HAP-1 (cell line): Measurements from ENCODE around the gene LCE6A.
A peak's percentile ranks its signal among the peaks of the same experiment; 100 is the strongest.

Experiments used
- DNase-seq, 2 experiments: peaks; one replicate each; pipeline ENCODE4 v3.0.0-alpha.2; 2016 to 2020; ENCODE audit warnings: low spot score in 2 of 2
- H3K27me3 ChIP-seq: fragments of 250-450 bp; sonication (Bioruptor Pico); 2 replicates; pipeline ENCODE4 v1.5.1; 2020; ENCODE audit warnings: low read depth, mild to moderate bottlenecking, moderate library complexity
- H3K36me3 ChIP-seq: fragments of 250-450 bp; sonication (Bioruptor Pico); replicated peaks from 2 replicates; pipeline ENCODE4 v1.5.1; 2020; ENCODE audit warnings: mild to moderate bottlenecking
- H3K4me1 ChIP-seq: fragments of 250-450 bp; sonication (Bioruptor Pico); 2 replicates; pipeline ENCODE4 v1.5.1; 2020; ENCODE audit warnings: mild to moderate bottlenecking
- H3K4me3 ChIP-seq: fragments of 250-450 bp; sonication (Bioruptor Pico); 2 replicates; pipeline ENCODE4 v1.5.1; 2020; ENCODE audit warnings: mild to moderate bottlenecking, moderate library complexity
- H3K9me3 ChIP-seq: fragments of 250-450 bp; sonication (Bioruptor Pico); 2 replicates; pipeline ENCODE4 v1.5.1; 2020; ENCODE audit warnings: mild to moderate bottlenecking, moderate library complexity
- in situ Hi-C: fragments of 300-500 bp; cut with MboI; formaldehyde crosslinking; loops from 3 replicates; pipeline ENCODE4 v1.14.3; 2020; ENCODE audit warnings: low sequenced_read_pairs, inconsistent platforms, mixed read lengths

The LCE6A gene

GRCh38 chr1:152860129-152860528 lies 17.5 kb downstream of the LCE6A start:
- Histone ChIP-seq H3K36me3 (no peaks in the 10 kb centered on the region), H3K9me3 (no peaks in the 10 kb centered on the region), H3K27me3 (no peaks in the 10 kb centered on the region), H3K4me3 (no peak overlapping the region), H3K4me1 (no peaks in the 10 kb centered on the region)
- in situ Hi-C loops, result no loop called here
- DNase-seq, result no peak

GRCh38 chr1:152861374-152861773 lies 18.7 kb downstream of the LCE6A start:
- Histone ChIP-seq H3K9me3 (no peaks in the 10 kb centered on the region), H3K4me1 (no peaks in the 10 kb centered on the region), H3K4me3 (no peak overlapping the region), H3K27me3 (no peaks in the 10 kb centered on the region), H3K36me3 (no peaks in the 10 kb centered on the region)
- in situ Hi-C loops, result no loop called here
- no peak for DNase-seq

GRCh38 chr1:152864443-152864842 lies 21.8 kb downstream of the LCE6A start:
- Histone ChIP-seq H3K9me3 (no peaks in the 10 kb centered on the region), H3K4me1 (no peaks in the 10 kb centered on the region), H3K36me3 (no peaks in the 10 kb centered on the region), H3K4me3 (no peak overlapping the region), H3K27me3 (no peaks in the 10 kb centered on the region)
- DNase-seq, result no peak
- in situ Hi-C loops, result no loop called here

GRCh38 chr1:152866321-152866720 lies 23.7 kb downstream of the LCE6A start:
- Histone ChIP-seq H3K27me3 (no peaks in the 10 kb centered on the region), H3K4me1 (no peaks in the 10 kb centered on the region), H3K9me3 (no peaks in the 10 kb centered on the region), H3K4me3 (no peak overlapping the region), H3K36me3 (no peaks in the 10 kb centered on the region)
- in situ Hi-C loops, result no loop called here
- no peak for DNase-seq

GRCh38 chr1:152869808-152870419 lies 27.3 kb downstream of the LCE6A start:
- in situ Hi-C loops, result no loop called here
- no peaks in the 10 kb centered on the region for H3K27me3 ChIP-seq
- peak; percentile 36 to 80 for DNase-seq
- H3K4me1 ChIP-seq, result no peaks in the 10 kb centered on the region
- no peaks in the 10 kb centered on the region for H3K9me3 ChIP-seq
- H3K4me3 ChIP-seq, result no peak overlapping the region
- no peaks in the 10 kb centered on the region for H3K36me3 ChIP-seq

GRCh38 chr1:152870831-152871730 lies 28.4 kb downstream of the LCE6A start:
- Histone ChIP-seq H3K4me3 (no peak overlapping the region), H3K36me3 (no peaks in the 10 kb centered on the region), H3K9me3 (no peaks in the 10 kb centered on the region), H3K4me1 (no peaks in the 10 kb centered on the region), H3K27me3 (no peaks in the 10 kb centered on the region)
- in situ Hi-C loops, result no loop called here
- DNase-seq, result peak in 1 of 2 experiments; percentile 53

- no peaks in the 10 kb centered on the region for H3K4me1 ChIP-seq
- in situ Hi-C loops, result no loop called here
- no peaks in the 10 kb centered on the region; the same call in 1 of the 2 replicates for H3K27me3 ChIP-seq
- no peaks in the 10 kb centered on the region for H3K9me3 ChIP-seq
- H3K4me3 ChIP-seq, result no peak overlapping the region
- H3K36me3 ChIP-seq, result no peaks in the 10 kb centered on the region
- no peak for DNase-seq
Observed at GRCh38 chr1:152871731-152872126, 29.1 kb downstream of the LCE6A start.

GRCh38 chr1:152873495-152873894 lies 30.8 kb downstream of the LCE6A start:
- Histone ChIP-seq H3K27me3 (no peaks in the 10 kb centered on the region; the same call in 1 of the 2 replicates), H3K4me1 (no peaks in the 10 kb centered on the region), H3K9me3 (no peaks in the 10 kb centered on the region), H3K4me3 (no peak overlapping the region), H3K36me3 (no peaks in the 10 kb centered on the region)
- no peak for DNase-seq
- in situ Hi-C loops, result no loop called here

- in situ Hi-C loops, result no loop called here
- DNase-seq, result no peak
- H3K9me3 ChIP-seq, result no peaks in the 10 kb centered on the region
- H3K36me3 ChIP-seq, result no peaks in the 10 kb centered on the region
- H3K27me3 ChIP-seq, result no peaks in the 10 kb centered on the region; the same call in 1 of the 2 replicates
- H3K4me3 ChIP-seq, result no peak overlapping the region
- no peaks in the 10 kb centered on the region for H3K4me1 ChIP-seq
Observed at GRCh38 chr1:152876827-152877226, 34.2 kb downstream of the LCE6A start.

- Histone ChIP-seq H3K4me1 (no peaks in the 10 kb centered on the region), H3K9me3 (no peaks in the 10 kb centered on the region), H3K4me3 (no peak within 1 kb of the TSS), H3K36me3 (no peaks in the 10 kb centered on the region), H3K27me3 (no peaks in the 10 kb centered on the region; the same call in 1 of the 2 replicates)
- in situ Hi-C loops, result no loop called here
- DNase-seq, result peak in 1 of 2 experiments; percentile 60
Observed at GRCh38 chr1:152878042-152878441, 35.4 kb downstream of the LCE6A start, which contains the start of gene SMCP. Gene SMCP, plus strand, starts transcription at chr1:152878322. Its CDS starts 6,101 bp downstream, at chr1:152884423.

GRCh38 chr1:152879559-152880198 lies 37.0 kb downstream of the LCE6A start:
- Histone ChIP-seq H3K4me1 (no peaks in the 10 kb centered on the region), H3K9me3 (no peaks in the 10 kb centered on the region), H3K36me3 (no peaks in the 10 kb centered on the region), H3K4me3 (no peak overlapping the region), H3K27me3 (no peaks in the 10 kb centered on the region; the same call in 1 of the 2 replicates)
- DNase-seq, result no peak
- in situ Hi-C loops, result no loop called here

- no peak for DNase-seq
- no peaks in the 10 kb centered on the region for H3K9me3 ChIP-seq
- H3K4me3 ChIP-seq, result no peak overlapping the region
- no peaks in the 10 kb centered on the region; the same call in 1 of the 2 replicates for H3K27me3 ChIP-seq
- in situ Hi-C loops, result no loop called here
- H3K4me1 ChIP-seq, result no peaks in the 10 kb centered on the region
- no peaks in the 10 kb centered on the region for H3K36me3 ChIP-seq
Observed at GRCh38 chr1:152880316-152880715, 37.7 kb downstream of the LCE6A start.

GRCh38 chr1:152880907-152881306 lies 38.3 kb downstream of the LCE6A start:
- Histone ChIP-seq H3K27me3 (no peaks in the 10 kb centered on the region; the same call in 1 of the 2 replicates), H3K4me3 (no peak overlapping the region), H3K9me3 (no peaks in the 10 kb centered on the region), H3K4me1 (no peaks in the 10 kb centered on the region), H3K36me3 (no peaks in the 10 kb centered on the region)
- DNase-seq, result no peak
- in situ Hi-C loops, result no loop called here

- no peaks in the 10 kb centered on the region for H3K9me3 ChIP-seq
- no peaks in the 10 kb centered on the region for H3K4me1 ChIP-seq
- DNase-seq, result no peak
Observed at GRCh38 chr1:152884085-152884484, 41.4 kb downstream of the LCE6A start.

More at GRCh38 chr1:152884085-152884484, 41.4 kb downstream of the LCE6A start:
- in situ Hi-C loops, result no loop called here
- Histone ChIP-seq H3K4me3 (no peak overlapping the region), H3K36me3 (no peaks in the 10 kb centered on the region), H3K27me3 (no peaks in the 10 kb centered on the region)
